HG03432 (cell line): Measurements from ENCODE around the gene SLC48A1.
A peak's percentile ranks its signal among the peaks of the same experiment; 100 is the strongest.

Experiments
- ATAC-seq: cut with Tn5 transposase; IDR thresholded peaks from one replicate; pipeline ENCODE4 v1.9.1; 2021; ENCODE audit warnings: mild to moderate bottlenecking, moderate library complexity; ENCODE audit not compliant: unreplicated experiment

The SLC48A1 gene

DNA sequence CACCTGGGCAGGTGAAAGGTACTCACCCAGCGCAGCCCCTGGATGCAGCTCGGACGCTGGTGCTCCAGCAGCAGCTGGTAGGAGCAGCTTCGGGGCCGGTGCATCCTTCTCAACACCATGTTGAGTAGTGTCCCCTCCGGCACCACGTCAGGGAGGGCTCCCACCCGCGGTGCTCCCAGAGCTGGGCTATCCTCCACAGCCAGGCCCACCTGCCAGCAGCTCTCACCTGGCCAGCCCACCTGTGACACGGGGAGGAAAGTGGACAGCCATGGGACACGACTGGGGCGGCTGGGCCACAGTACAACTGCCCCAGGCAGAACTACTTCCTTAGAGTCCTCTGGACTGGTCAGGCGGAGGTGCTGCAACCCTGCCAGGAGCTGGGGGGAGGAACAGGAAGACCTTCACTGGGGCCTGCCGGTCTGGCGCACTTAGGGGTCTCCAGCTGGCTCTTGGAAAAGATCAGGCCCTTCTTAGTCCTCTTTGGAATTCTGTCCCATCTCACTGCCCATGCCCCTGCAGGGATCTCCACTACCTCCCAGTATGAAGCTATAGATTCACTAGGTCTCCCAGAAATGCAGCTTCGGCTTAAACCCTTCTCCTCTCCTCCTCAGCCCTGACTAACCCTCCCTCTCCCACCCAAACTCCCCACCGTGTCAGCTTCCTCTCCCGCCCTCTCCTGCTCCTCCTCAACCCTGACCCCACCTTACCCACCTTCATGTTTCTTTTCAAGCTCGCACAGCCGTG, 15.0 kb upstream of the SLC48A1 start:
- ATAC-seq = no peak

DNA sequence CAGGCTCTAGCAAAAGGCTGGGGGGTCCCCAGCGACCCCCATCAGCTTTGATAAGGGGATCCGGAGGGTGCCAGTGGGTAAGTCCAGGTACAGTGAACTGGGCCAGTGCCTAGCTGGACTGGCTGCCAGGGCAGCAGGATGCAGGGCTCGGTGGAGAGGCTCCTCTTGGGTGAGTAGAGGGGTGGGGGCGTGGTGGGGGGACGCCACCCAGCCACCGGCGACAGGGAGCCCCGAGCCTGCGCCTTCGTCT, 14.5 kb upstream of the SLC48A1 start:
- ATAC-seq = no peak

DNA sequence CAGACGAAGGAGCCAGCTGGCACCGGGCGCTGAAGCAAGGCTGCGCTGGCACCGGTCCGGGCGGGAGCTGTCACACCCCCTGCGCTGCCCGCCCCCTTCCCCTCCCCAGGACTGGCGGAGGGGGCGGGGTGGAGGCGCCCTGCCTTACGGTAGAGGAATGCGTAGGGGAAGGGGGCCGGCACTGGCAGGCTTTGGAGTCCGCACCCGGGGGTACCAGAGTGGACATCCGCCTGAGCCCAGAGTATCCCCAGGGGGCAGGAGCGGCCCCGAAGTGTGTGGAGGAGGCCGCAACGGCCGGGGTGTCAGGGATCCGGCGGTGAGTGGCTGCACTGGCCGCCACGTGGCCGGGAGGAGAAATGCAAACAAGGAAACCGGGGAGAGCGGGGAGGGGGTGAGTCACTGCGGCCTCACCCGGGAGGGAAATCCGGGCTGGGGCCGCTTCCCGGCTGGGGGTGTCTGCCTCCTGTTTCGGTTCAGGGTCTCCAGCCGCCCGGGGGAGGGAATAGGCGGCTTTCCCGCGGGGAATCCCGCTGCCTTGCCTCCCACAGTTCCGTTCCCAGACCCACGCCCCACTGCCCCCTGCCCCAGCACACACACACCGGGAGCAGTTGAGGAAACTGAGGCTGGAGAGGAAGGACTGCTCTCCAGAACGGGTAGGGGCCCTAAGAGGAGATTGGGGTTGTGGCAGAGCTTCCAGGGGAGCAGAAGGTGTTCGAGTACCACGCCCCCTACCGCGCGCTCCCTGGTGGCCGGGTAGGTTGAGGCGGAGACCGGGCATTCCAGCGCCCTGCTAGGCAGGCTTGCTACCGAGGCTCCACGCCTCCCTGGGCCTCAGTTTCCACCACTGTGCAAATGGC, 14.0 kb upstream of the SLC48A1 start, which contains the start of gene RAPGEF3:
TSS of gene RAPGEF3 (minus strand) at position 47 of the 857 bp plus-strand sequence. CDS start 324 bp downstream, outside the sequence.
- ATAC-seq = peak; percentile 64

DNA sequence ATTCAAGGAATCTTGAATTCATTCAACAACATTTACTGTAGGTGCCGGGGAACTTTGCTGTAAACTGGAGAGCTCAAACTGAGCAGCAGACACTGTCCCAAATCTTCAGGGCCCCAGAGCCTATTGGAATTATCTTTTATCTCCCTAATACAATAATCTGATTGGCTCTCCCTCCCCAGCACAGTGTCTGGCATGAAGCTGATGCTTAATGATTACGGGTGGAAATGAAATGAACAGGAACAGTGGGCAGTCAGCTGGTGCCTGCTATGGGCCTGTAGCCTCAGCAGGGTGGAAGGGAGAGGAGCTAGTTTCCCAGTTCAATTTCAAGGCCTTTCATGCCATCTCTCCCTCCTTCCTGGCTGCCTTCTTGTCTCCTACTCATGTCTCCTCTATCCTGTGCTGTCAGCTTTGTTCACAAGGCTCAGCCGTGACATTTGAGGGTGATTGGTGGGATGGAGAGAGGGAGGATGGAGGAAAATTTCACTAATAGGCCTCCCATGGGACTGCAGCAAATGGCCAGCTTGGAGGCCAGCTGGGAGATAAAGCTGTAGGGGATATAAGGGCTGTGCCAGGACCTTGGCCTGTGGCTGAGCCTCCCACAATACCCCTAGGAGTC, 10.1 kb upstream of the SLC48A1 start:
- ATAC-seq = no peak

DNA sequence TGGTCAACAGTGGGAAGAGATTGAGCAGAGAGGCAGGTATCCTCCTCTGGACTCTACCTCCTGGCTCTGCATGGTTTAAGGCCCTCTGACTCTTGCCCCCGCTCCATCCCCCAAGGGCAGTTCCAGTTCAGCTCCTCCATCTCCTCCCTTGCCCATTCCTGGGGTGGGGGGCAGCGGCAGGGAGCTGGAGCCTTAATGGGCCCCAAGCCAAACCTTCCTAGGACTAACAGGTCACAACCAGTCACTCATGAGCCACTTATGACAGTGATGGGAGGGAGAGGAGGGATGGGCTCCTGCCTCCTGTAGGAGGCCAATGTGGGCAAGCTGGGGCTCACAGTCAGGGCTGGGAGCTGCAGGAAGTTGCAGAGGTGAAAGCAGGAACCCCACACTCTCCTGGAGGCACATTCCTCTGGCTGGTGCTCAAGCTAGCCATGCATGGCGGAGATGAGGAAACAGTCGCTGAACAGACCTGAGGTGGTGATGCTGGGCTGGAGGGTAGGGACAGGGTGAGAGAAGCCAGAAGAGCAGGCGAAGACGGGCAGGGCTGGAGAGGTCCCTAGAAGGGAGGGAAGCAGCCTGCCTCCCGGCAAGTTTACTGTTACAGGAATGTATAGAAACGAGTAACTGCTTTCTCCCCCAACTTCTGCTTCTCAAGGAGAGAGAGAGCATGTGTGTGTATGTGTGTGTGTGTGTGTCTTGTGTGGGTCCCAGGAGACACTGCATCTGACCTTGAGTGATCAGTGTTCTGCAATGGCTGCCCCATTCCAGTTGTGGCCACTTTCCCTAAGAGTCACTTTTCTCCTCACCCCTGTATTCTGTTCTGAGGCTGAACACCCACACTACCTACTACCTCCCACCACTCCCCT, 9.3 kb upstream of the SLC48A1 start:
- no peak for ATAC-seq

DNA sequence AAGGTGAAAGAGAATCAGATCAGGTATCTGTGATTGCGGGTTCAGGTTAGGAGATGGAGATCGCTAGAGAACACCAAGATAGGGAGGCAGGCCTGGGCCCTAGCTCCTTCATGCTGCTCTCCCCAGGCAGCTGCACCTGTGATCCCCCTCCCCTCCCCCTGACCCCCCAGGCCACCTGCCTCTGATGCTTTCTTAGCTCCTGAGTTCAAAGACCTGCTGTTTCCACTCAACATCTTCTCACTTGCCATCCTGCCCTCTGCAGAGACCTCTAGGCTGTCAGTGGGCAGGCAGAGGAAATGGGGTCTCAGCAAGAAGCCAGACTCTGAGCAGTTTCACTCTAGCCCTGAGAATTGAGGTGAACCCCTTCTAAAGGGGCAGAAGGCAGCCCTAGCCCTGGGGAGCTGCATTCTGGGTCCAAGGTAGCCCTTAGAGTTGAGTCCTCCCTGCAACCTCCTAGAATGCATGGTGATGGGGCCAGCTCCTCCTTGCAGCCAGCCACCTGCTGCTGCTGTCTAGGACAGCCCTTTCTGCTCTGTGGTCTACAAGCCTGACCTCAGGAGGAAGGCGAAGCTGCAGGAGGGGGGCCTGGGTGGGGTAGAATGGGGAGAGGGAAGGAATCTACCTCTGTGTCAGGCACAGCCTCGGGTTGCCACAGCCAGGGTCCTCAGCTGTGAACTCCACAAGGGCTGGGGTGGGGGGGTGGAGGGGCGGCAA, 6.4 kb upstream of the SLC48A1 start:
- no peak for ATAC-seq

DNA sequence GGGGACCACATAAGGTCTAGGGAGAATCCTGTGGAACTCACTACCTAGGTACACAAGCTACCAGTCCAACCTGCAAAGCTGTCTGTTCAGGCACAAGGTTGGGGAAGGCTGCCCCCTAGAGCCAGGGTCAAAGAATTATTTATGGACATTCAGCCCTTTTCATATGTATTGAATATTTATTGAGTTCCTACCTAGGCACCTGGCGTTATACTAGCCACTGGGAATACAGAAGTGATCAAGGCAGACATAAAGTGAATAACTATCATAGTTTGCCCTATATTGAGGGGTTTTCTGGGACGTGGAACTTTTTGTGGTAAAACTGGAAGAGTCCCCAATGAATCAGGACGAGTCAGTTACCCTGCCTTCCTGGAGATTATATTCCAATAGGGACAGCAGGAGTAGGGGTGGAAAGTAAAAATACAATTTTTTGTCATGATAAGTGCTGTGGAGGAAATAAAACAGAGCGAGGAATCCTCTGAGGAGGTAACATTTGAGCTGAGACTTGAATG, 5.8 kb upstream of the SLC48A1 start:
- peak; percentile 58 for ATAC-seq

DNA sequence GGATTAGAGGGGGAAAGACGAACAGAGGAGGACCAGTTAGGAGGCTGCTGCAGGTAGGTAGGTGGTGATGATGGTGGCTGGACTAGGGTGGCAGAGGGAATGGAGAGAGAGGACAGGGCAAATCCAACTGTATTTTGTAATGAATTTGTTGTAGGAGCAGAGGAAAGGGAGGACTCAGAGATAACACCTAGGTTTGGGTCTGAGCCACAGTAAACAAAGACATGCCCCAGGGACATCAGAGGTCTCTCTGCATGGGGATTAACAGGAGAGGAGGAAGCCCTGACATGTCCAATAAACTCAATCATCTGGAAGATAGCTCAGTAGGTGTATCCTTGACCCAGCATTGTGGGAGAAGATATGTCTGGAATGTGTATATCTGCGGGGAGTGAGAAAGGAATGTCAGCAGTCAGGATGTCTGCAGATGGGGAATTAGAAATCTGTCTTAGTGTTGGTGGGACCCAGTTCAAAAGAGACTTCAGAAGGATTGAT, 4.7 kb upstream of the SLC48A1 start:
- no peak for ATAC-seq

DNA sequence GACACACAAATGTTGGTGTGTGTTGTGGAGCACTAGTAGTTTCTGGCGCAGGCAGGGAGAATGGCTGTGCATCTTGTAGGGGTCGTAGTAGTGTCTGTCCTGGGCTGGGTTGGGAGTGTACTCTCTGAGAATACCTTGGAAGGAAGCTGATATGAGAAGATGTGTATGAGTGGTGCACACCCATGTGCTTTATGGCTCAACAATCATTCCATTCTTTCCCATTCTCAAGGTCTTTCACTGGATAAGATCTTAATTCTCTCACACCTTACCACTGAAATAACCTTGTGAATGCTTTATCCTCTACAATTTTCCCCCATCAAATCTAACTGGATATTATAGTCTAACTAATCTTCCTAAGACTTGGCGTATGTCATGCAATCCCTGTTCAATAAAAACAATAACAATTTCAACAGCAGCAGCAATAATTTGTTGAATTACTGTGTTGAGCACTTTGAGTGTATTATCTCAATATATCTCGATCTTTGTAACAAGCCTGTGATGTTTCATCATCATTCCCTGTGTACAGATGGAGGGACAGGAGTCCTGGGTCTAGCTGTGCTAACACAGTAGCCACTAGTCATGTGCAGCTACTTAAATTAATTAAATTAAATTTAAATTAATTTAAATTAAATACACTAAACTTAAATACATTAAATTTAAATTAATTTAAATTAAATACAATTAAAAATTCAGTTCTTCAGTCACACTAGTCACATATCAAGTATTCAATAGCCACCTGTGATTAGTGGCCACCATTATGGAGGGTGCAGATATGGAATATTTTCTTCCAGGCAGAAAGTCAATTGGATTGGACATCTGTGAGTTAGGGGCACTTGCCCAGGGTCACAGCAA, 3.6 kb upstream of the SLC48A1 start:
- no peak for ATAC-seq

DNA sequence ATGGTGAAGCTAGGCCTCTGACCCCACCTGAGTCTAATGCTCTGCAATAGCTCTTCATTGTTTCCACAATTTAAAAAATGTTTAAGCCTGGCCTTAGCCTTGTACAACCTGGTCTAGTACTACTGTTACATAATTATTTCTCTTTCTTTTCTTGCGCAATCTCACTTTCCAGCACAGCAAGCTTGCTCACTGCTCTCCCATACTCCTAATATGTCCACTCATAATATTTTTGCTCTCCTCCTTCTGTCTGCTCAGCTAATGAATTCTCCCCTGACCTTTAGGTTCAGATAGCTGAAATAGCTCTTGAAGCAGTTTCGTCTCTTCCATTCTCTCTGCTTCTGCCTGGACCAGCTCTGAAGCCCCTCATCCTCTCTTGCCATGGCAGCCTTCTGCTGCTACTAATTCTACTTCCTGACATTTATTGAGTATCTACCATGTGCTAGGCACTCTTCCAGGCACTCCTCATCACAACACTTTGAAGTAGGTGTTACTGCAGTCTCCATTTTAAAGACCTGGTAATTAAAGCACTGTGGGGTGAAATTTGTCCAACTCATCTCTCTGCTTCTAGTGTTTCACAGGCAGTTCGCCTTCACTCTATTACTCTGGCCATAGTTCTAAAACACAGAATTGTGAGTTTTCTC, 2.8 kb upstream of the SLC48A1 start:
- no peak for ATAC-seq

DNA sequence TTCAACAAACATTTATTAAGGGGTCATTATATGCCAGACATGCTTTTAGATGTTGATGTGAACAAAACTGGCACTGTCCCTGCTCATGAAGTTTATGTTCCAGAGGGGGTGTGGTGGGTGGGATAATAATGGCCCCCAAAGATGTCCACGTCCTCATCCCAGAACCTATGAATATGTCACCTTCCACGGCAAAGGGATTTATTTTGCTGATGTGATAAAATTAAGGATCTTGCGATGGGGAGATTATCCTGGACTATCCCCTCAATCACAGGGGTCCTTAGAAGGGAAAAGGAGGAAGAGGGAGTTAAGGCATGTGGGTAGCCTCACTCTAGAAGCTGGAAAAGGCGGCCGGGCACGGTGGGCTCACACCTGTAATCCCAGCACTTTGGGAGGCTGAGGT, 1.7 kb upstream of the SLC48A1 start:
- ATAC-seq = no peak

DNA sequence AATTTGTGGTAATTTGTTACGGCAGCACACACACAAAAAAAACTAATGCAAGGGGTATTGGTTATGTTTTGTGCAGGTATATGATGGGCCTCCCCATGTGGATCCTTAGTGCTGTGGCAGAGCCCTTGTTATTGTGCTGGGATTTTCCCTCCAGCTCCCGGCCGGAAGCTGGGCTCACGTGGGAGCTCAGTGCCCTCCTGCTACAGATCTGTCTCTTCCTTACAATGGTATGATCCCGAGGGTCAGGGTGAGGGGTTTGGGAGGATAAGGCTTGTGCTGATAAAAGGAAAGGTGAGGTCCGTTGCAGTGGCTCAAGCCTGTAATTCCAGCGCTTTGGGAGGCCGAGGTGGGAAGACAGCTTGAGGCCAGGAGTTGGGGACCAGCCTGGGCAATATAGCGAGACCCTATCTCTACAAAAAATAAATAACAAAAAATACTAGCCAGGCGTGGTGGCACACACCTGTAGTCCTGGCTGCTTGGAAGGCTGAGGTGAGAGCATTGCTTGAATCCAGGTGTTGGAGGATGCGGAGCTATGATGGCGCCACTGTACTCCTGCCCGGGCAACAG, 861 bp upstream of the SLC48A1 start:
- ATAC-seq = no peak

DNA sequence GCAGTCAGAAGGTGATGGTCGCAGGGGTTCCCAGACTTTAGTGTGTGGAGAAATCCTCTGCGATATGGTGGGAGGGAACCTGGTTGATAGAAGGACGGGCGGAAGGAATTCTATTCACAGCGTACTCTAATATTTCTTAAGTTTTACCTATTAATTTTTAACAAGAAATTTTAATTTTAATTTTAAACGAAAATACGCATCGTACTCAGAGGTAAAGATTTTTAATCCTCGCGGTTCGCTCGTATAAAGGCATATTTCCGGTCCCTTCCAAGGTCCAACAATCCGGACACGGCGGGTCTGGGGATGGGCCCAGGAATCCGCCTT, 338 bp upstream of the SLC48A1 start:
- no peak for ATAC-seq

DNA sequence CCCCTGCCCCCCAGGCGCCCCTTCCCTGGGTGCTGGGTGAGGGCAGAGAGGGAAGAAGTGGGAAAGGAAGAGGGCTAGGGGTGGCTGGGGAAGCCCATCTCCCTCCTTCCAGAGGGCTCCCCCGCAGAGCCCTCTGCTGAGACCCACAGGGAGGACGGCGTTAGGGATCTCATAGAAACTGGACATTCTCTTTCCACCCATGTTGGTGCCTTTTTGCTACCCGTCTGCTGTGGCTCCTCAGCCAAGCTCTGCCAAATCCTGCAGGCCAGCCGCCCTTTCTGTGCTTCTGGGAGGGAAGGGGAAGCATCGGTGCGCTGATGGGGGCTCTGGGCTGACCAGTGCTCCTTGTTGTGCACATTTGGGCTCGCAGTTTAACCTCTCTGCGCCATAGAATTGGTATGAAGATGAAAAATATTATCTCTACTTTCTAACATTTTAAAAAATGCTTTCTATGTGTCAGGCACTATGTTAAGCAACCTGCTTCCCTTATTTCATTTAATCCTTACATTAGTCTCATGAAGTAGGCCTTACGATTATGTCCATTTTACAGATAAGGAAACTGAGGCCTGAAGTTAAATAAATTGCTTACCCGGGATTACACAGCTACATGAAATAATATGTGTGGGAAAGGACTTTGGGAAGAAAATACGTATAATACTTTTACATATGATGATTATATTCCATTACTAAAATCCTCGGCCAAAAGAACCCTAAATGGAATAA, 981 bp downstream of the SLC48A1 start:
- ATAC-seq = no peak

DNA sequence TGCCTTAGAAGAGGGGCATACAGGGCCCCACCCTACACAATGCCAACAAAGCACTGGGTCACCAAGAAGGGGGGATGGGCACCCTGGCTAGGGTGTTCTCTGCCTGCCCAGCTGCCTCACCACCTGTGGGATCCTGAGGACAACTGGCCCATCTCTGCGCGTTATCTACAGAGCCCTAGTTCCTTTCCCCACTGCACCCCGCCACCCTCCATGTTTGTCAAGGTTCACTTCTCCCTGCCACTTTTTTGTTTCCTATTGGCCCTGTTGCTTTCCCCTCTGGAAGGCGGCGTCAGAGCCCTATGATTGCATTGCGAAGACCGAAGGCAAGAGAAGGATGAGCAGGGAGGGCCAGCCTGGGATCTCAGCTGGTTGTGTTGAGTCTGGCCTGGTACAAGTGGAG, 1.6 kb downstream of the SLC48A1 start:
- no peak for ATAC-seq

DNA sequence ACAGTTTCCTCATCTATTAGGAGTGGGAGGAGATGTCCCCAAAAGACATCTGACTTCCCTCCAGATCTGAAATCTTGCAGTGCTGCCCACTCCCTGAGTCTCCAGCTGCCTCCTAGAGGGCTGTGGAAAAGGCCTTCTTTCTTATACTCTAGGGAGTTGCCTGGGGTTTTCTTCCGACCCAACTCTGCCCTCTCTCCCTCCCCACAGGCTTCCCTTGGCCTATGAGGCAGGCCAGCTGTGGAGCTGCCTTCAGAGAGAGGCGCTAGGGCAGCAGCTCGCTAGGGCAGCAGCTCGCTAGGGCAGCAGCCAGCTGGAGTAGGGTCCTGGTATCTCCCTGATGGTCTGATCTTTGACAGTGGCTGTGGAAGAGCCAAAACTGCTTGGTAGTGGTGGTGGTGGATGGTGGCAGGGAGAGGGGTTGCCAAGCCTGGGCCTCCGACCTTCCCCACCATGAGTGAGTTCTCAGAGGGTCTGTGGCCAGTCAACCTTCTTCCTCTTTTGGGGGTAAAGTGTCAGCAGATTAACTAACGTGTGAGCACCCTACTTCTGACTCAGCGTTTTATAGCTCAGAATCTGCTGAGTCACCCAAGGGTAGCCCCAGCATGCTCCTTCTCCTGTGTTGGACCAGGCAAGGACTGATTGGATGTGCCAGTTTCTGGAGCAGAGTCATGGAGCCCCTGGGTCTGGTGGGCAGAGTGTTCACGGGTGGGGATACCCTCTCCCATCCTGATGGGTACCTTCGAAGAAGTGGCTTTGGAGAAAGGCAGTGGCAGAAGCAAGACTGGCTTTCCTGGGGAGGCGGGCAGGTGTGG, 2.3 kb downstream of the SLC48A1 start:
- ATAC-seq = no peak
